Measurements from ENCODE around the gene FAM47E. TPM values are rescaled to one million over a fixed set of nuclear protein-coding genes. Genes with fewer than 3 reads are reported as not detected.

The FAM47E gene
- total RNA-seq, 1 donor from 2014 or later = 0.26 TPM

- Histone ChIP-seq H3K27me3 (ENCODE audit: control insufficient read depth, insufficient read depth, low read length) (no peaks in the 10 kb centered on the region), H3K4me3 (ENCODE audit: low read depth, low read length) (no peak overlapping the region), H3K36me3 (ENCODE audit: control insufficient read depth, insufficient read depth, low read length) (peaks cover 2% of the 10 kb centered on the region)
- DNase-seq (ENCODE audit: low read depth) = no peak
- TF ChIP-seq CTCF (IDR thresholded peaks at IDR 0.05; ENCODE audit: insufficient read depth, low read length, severe bottlenecking) = no peak
- no peak for FAIRE-seq
Measured at GRCh38 chr4:76207549-76207948, 44.0 kb upstream of the FAM47E start.

GRCh38 chr4:76208005-76208765, 43.3 kb upstream of the FAM47E start:
- peaks cover 2% of the 10 kb centered on the region for H3K36me3 ChIP-seq (ENCODE audit: control insufficient read depth, insufficient read depth, low read length)
- TF ChIP-seq CTCF (IDR thresholded peaks at IDR 0.05; ENCODE audit: insufficient read depth, low read length, severe bottlenecking) = no peak
- H3K27me3 ChIP-seq (ENCODE audit: control insufficient read depth, insufficient read depth, low read length) = no peaks in the 10 kb centered on the region
- H3K4me3 ChIP-seq (ENCODE audit: low read depth, low read length) = peak overlapping the region; percentile 5
- no peak for FAIRE-seq
- peak; percentile 91 for DNase-seq (ENCODE audit: low read depth)

- no peak for TF ChIP-seq CTCF (IDR thresholded peaks at IDR 0.05; ENCODE audit: insufficient read depth, low read length, severe bottlenecking)
- FAIRE-seq = no peak
Measured at GRCh38 chr4:76209881-76210280, 41.6 kb upstream of the FAM47E start.

GRCh38 chr4:76210452-76210851, 41.1 kb upstream of the FAM47E start:
- Histone ChIP-seq H3K36me3 (ENCODE audit: control insufficient read depth, insufficient read depth, low read length) (peaks cover 2% of the 10 kb centered on the region), H3K27me3 (ENCODE audit: control insufficient read depth, insufficient read depth, low read length) (no peaks in the 10 kb centered on the region), H3K4me3 (ENCODE audit: low read depth, low read length) (no peak overlapping the region)
- no peak for TF ChIP-seq CTCF (IDR thresholded peaks at IDR 0.05; ENCODE audit: insufficient read depth, low read length, severe bottlenecking)
- DNase-seq (ENCODE audit: low read depth) (no peak), FAIRE-seq (no peak)

More at GRCh38 chr4:76209881-76210280, 41.6 kb upstream of the FAM47E start:
- Histone ChIP-seq H3K27me3 (ENCODE audit: control insufficient read depth, insufficient read depth, low read length) (no peaks in the 10 kb centered on the region), H3K4me3 (ENCODE audit: low read depth, low read length) (no peak overlapping the region), H3K36me3 (ENCODE audit: control insufficient read depth, insufficient read depth, low read length) (peaks cover 2% of the 10 kb centered on the region)
- DNase-seq (ENCODE audit: low read depth) = no peak

- H3K4me3 ChIP-seq (ENCODE audit: low read depth, low read length) = peak overlapping the region; percentile 63
- H3K27me3 ChIP-seq (ENCODE audit: control insufficient read depth, insufficient read depth, low read length) = no peaks in the 10 kb centered on the region
- DNase-seq (ENCODE audit: low read depth) (no peak), FAIRE-seq (no peak)
- TF ChIP-seq CTCF (IDR thresholded peaks at IDR 0.05; ENCODE audit: insufficient read depth, low read length, severe bottlenecking) = no peak
- peaks cover 2% of the 10 kb centered on the region for H3K36me3 ChIP-seq (ENCODE audit: control insufficient read depth, insufficient read depth, low read length)
Measured at GRCh38 chr4:76211769-76212708, 39.5 kb upstream of the FAM47E start.
